ENCODE data around the gene IGFBP4. TPM values are rescaled to one million over a fixed set of nuclear protein-coding genes. Genes with fewer than 3 reads are reported as not detected.
A peak's percentile ranks its signal among the peaks of the same experiment; 100 is the strongest.

The IGFBP4 gene
- total and polyA plus RNA-seq, 2 of the 13 experiments (the other 11 are each of a cell fraction or from before 2014, with no cell fraction given), result 4.1 to 49.0 TPM

GRCh38 chr17:40448639-40449261, 5.5 kb downstream of the IGFBP4 start (continued):
- TF ChIP-seq ZSCAN21 (CRISPR knock-in tag; IDR thresholded peaks at IDR 0.05; ENCODE audit: borderline replicate concordance) (no peak; the same call in 1 of the 2 replicates), ZNF713 (CRISPR knock-in tag; IDR thresholded peaks at IDR 0.05) (0 out of 2 replicates have a peak, but pooled peaks have one; percentile 89), MYNN (CRISPR knock-in tag; IDR thresholded peaks at IDR 0.05; ENCODE audit: low read depth) (no peak), TBL1XR1 (IDR thresholded peaks at IDR 0.05; ENCODE audit: borderline replicate concordance, low read length, partially characterized antibody) (peak; percentile 49), ZKSCAN1 (IDR thresholded peaks at IDR 0.05; ENCODE audit: low read length) (no peak), TFDP1 (CRISPR knock-in tag; IDR thresholded peaks at IDR 0.05; ENCODE audit: borderline replicate concordance) (peak; percentile 72; the same call in 1 of the 2 replicates), SETDB1 (CRISPR knock-in tag; IDR thresholded peaks at IDR 0.05; ENCODE audit: borderline replicate concordance) (no peak), HOXA3 (CRISPR knock-in tag; IDR thresholded peaks at IDR 0.05) (peak; percentile 90), ZNF350 (CRISPR knock-in tag; IDR thresholded peaks at IDR 0.05; ENCODE audit: borderline replicate concordance, low read depth) (peak; percentile 80), DMAP1 (CRISPR knock-in tag; IDR thresholded peaks at IDR 0.05) (peak; percentile 74; the same call in 1 of the 2 replicates), ZNF747 (CRISPR knock-in tag; IDR thresholded peaks at IDR 0.05; ENCODE audit: borderline replicate concordance) (peak; percentile 71; the same call in 1 of the 2 replicates), ZSCAN9 (CRISPR knock-in tag; IDR thresholded peaks at IDR 0.05; ENCODE audit: borderline replicate concordance) (0 out of 2 replicates have a peak, but pooled peaks have one; percentile 43), TCF7 (IDR thresholded peaks at IDR 0.05; ENCODE audit: low read depth) (peak; percentile 30; the same call in 1 of the 2 replicates), WIZ (CRISPR knock-in tag; IDR thresholded peaks at IDR 0.05) (no peak), CEBPB (IDR thresholded peaks at IDR 0.05; ENCODE audit: borderline replicate concordance, low read depth, low read length) (no peak), FOXO1 (CRISPR knock-in tag; IDR thresholded peaks at IDR 0.05) (peak; percentile 86), TGIF2 (CRISPR knock-in tag; IDR thresholded peaks at IDR 0.05) (peak; percentile 97), AKAP8 (CRISPR knock-in tag; IDR thresholded peaks at IDR 0.05) (no peak; the same call in 1 of the 2 replicates), ZFP91 (CRISPR knock-in tag; IDR thresholded peaks at IDR 0.05; ENCODE audit: borderline replicate concordance) (no peak; the same call in 1 of the 2 replicates), ZNF660 (CRISPR knock-in tag; IDR thresholded peaks at IDR 0.05; ENCODE audit: borderline replicate concordance, low read depth) (no peak), EEA1 (CRISPR knock-in tag; IDR thresholded peaks at IDR 0.05; ENCODE audit: borderline replicate concordance) (no peak), MYC (CRISPR knock-in tag; IDR thresholded peaks at IDR 0.05; ENCODE audit: borderline replicate concordance) (peak; percentile 96), XRCC5 (optimal IDR thresholded peaks at IDR 0.05; ENCODE audit: low read length) (peak; percentile 52), NRL (CRISPR knock-in tag; IDR thresholded peaks at IDR 0.05; ENCODE audit: borderline replicate concordance) (no peak), ARNT2 (CRISPR knock-in tag; IDR thresholded peaks at IDR 0.05; ENCODE audit: low read depth) (no peak; the same call in 1 of the 2 replicates), DNMT1 (CRISPR knock-in tag; IDR thresholded peaks at IDR 0.05) (0 out of 2 replicates have a peak, but pooled peaks have one; percentile 17), BRF2 (CRISPR knock-in tag; IDR thresholded peaks at IDR 0.05) (no peak)

Data from HepG2 (cell line).